Left lung (tissue), 10 donors: ENCODE data around the gene URM1. TPM values are rescaled to one million over a fixed set of nuclear protein-coding genes. Genes with fewer than 3 reads are reported as not detected.

Source experiments
- ATAC-seq: fragments of 200-7000 bp; cut with Tn5 transposase; one replicate; pipeline ENCODE4 v1.9.1; 2020; ENCODE audit warnings: moderate library complexity
- DNase-seq, 4 donors: peaks; one replicate each; pipeline ENCODE4 v3.0.0-alpha.2; 2013 to 2020
- H3K27ac ChIP-seq, 2 donors: fragments of 200-600 bp; sonication (generic) in 1 of 2; one replicate each; pipeline versions ENCODE4 v1.5.0 to v1.8.0; 2020 to 2021
- H3K27me3 ChIP-seq, 2 donors: fragments of 200-600 bp; sonication (generic) in 1 of 2; one replicate each; pipeline versions ENCODE4 v1.5.0 to v1.8.0; 2020 to 2021
- H3K36me3 ChIP-seq, 2 donors: fragments of 200-600 bp; sonication (generic) in 1 of 2; one replicate each; pipeline versions ENCODE4 v1.5.0 to v1.8.0; 2020 to 2021
- H3K4me1 ChIP-seq, 2 donors: fragments of 200-600 bp; one replicate each; pipeline ENCODE4 v1.8.0; 2021
- H3K4me3 ChIP-seq, 2 donors: fragments of 200-600 bp; sonication (generic) in 1 of 2; one replicate each; pipeline versions ENCODE4 v1.5.0 to v1.8.0; 2020 to 2021; ENCODE audit warnings: mild to moderate bottlenecking in 1 of 2
- H3K9me3 ChIP-seq, 2 donors: fragments of 200-600 bp; sonication (generic) in 1 of 2; one replicate each; pipeline versions ENCODE4 v1.5.0 to v1.8.0; 2020 to 2021
- CTCF ChIP-seq, 2 donors: fragments of 200-600 bp; sonication (generic) in 1 of 2; IDR thresholded peaks; one replicate each; pipeline versions ENCODE4 v1.5.0 to v1.8.0; 2021; ENCODE audit warnings: antibody characterized with exemption in 2 of 2
- intact Hi-C, 2 donors: fragments of 100-400 bp; cut with DNase I; formaldehyde crosslinking; loops; one replicate each; pipeline versions ENCODE4 v1.11.2 to v1.14.2; 2022
- polyA plus RNA-seq, 6 donors: library from polyadenylated mRNA; unstranded; fragments of 120-200 nt; gene quantifications; one replicate each; pipeline ENCODE4 v1.2.1, GENCODE V29; 2013; ENCODE audit not compliant: insufficient read length in 6 of 6
- total RNA-seq, 2 donors: library from RNA; stranded (reverse); fragmentation: NEBNext Ultra II Directional; extraction: Animal tissue kit (Norgen Biotek cat#: 25700); gene quantifications; one replicate each; pipeline ENCODE4 v1.2.1, GENCODE V29; 2021
- donor health status: DM: no; HTN: yes; CAD: no.
- donor health status: DM: no; HTN: no; CAD: no.

The URM1 gene
- total and polyA plus RNA-seq, 8 donors: 55.1 to 66.8 (median 59.7) TPM

GRCh38 chr9:128389395-128390149 lies 18.4 kb downstream of the URM1 start:
- Histone ChIP-seq H3K27me3 (peaks cover 0 to 6% of the 10 kb centered on the region in 2 donors), H3K4me3 (no peak overlapping the region), H3K4me1 (no peaks in the 10 kb centered on the region), H3K27ac (no peak overlapping the region), H3K36me3 (peaks cover 0 to 87% of the 10 kb centered on the region in 2 donors), H3K9me3 (no peaks in the 10 kb centered on the region)
- ATAC-seq: peak; percentile 88
- intact Hi-C loops: no loop called here
- no peak for TF ChIP-seq CTCF (IDR thresholded peaks at IDR 0.05)
- peak in 2 of 4 donors; percentile 48 to 68 for DNase-seq

GRCh38 chr9:128390150-128390812 lies 19.1 kb downstream of the URM1 start:
- Histone ChIP-seq H3K27ac (no peak overlapping the region), H3K36me3 (peaks cover 0 to 81% of the 10 kb centered on the region in 2 donors), H3K9me3 (no peaks in the 10 kb centered on the region), H3K4me1 (no peaks in the 10 kb centered on the region), H3K4me3 (no peak overlapping the region), H3K27me3 (peaks cover 0 to 8% of the 10 kb centered on the region in 2 donors)
- DNase-seq: no peak
- intact Hi-C loops: no loop called here
- ATAC-seq: no peak
- TF ChIP-seq CTCF (IDR thresholded peaks at IDR 0.05): no peak

- no peak for ATAC-seq
- H3K27me3 ChIP-seq: peaks cover 0 to 16% of the 10 kb centered on the region in 2 donors
- peaks cover 0 to 73% of the 10 kb centered on the region in 2 donors for H3K36me3 ChIP-seq
- no peak overlapping the region for H3K4me3 ChIP-seq
- H3K9me3 ChIP-seq: no peaks in the 10 kb centered on the region
- intact Hi-C loops: no loop called here
- DNase-seq: no peak
- no peak for TF ChIP-seq CTCF (IDR thresholded peaks at IDR 0.05)
- H3K4me1 ChIP-seq: no peaks in the 10 kb centered on the region
- no peak overlapping the region for H3K27ac ChIP-seq
Observed at GRCh38 chr9:128390813-128391711, 19.9 kb downstream of the URM1 start.

- ATAC-seq: no peak
- no peak for DNase-seq
- intact Hi-C loops: no loop called here
- Histone ChIP-seq H3K27ac (no peak overlapping the region), H3K4me3 (no peak overlapping the region), H3K9me3 (no peaks in the 10 kb centered on the region), H3K27me3 (peaks cover 0 to 25% of the 10 kb centered on the region in 2 donors), H3K36me3 (peaks cover 0 to 65% of the 10 kb centered on the region in 2 donors), H3K4me1 (peaks cover 0 to 3% of the 10 kb centered on the region in 2 donors)
- no peak for TF ChIP-seq CTCF (IDR thresholded peaks at IDR 0.05)
Observed at GRCh38 chr9:128391956-128392301, 20.8 kb downstream of the URM1 start.
